ENCODE data around the gene PXDC1.

GRCh38 chr6:3789896-3790558 is 38.5 kb upstream of the PXDC1 start:
- TF ChIP-seq POLR2A (IDR thresholded peaks at IDR 0.05): no peak
- TF ChIP-seq CTCF (IDR thresholded peaks at IDR 0.05): no peak
